Glutamatergic neuron (in vitro differentiated cells): ENCODE results near the gene ANKRD55. TPM values are rescaled to one million over a fixed set of nuclear protein-coding genes. Genes with fewer than 3 reads are reported as not detected.
"Not testable (repeated sequence)": the region's sequence is repeated elsewhere in the genome, so short reads cannot be mapped to it uniquely, and the experiment has no call there.

Source experiments
- DNase-seq: peaks from one replicate; pipeline ENCODE4 v3.0.0; 2022
- H3K27ac Mint-ChIP-seq: one replicate; pipeline ENCODE4 v1.8.0; 2020; ENCODE audit warnings: mild to moderate bottlenecking, mixed read lengths, inconsistent platforms; ENCODE audit not compliant: unreplicated experiment
- H3K27me3 Mint-ChIP-seq: one replicate; pipeline ENCODE4 v1.8.0; 2020; ENCODE audit warnings: mild to moderate bottlenecking, moderate library complexity, mixed read lengths, inconsistent platforms; ENCODE audit not compliant: unreplicated experiment
- H3K36me3 Mint-ChIP-seq: one replicate; pipeline ENCODE4 v1.8.0; 2020; ENCODE audit warnings: mild to moderate bottlenecking, mixed read lengths, inconsistent platforms; ENCODE audit not compliant: unreplicated experiment
- H3K4me1 Mint-ChIP-seq: one replicate; pipeline ENCODE4 v1.8.0; 2020; ENCODE audit warnings: mild to moderate bottlenecking, low read depth, mixed read lengths, inconsistent platforms; ENCODE audit not compliant: unreplicated experiment
- H3K4me3 Mint-ChIP-seq: one replicate; pipeline ENCODE4 v1.8.0; 2020; ENCODE audit warnings: mild to moderate bottlenecking, mixed read lengths, inconsistent platforms; ENCODE audit not compliant: unreplicated experiment
- H3K9me3 Mint-ChIP-seq: one replicate; pipeline ENCODE4 v1.8.0; 2020; ENCODE audit warnings: mild to moderate bottlenecking, moderate library complexity, mixed read lengths, inconsistent platforms; ENCODE audit not compliant: unreplicated experiment
- total RNA-seq: library from RNA; stranded (reverse); fragmentation: NEBNext Ultra II Directional; extraction: Animal tissue kit (Norgen Biotek cat#: 25700); gene quantifications from one replicate; pipeline ENCODE4 v1.2.1, GENCODE V29; 2021; ENCODE audit not compliant: unreplicated experiment
- TF ChIP-seq, protein P1 (sequence below): fragments of 200-600 bp; sonication (generic); IDR thresholded peaks from one replicate; pipeline ENCODE4 v1.5.0; 2021; ENCODE audit not compliant: partially characterized antibody, unreplicated experiment

ANKRD55 gene
- total RNA-seq, 1 donor from 2014 or later, result not detected

DNA sequence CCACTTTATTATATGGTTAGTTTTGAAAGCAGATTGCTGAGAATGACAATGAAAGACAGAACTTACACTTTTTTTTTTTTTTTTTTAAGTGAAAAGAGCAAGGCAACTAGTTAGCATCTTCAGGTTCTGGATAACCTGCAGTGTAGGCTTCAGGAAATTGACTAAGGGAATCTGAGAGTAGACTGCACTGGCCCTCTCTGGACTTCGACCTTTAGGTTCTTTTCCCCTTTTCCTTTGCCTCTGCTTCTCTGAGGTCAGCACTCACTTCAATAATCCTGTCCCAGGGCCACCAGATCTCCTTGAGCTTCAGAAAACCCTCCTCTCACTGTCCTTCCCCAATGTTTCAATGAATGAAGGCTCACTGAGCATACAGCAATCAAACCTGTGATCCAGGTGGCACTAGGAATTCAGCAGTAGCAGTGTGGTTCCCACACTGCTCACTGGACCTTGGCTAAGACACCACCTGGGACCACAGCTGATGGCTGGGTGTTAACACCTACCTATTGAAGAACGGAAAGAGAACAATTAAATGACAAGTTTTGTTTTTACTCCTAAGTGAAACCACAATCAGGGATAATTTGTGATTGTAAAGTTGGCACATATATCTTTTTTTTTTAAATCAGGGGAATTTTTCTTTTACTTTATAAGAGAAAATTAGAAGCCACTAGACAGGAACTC lies 152.6 kb downstream of the ANKRD55 start:
- Mint-ChIP-seq H3K4me3 (no peak overlapping the region), H3K4me1 (peaks cover 3% of the 10 kb centered on the region), H3K9me3 (peaks cover 2% of the 10 kb centered on the region), H3K36me3 (no peaks in the 10 kb centered on the region), H3K27ac (no peak overlapping the region), H3K27me3 (peaks cover 2% of the 10 kb centered on the region)
- TF ChIP-seq, protein P1, sequence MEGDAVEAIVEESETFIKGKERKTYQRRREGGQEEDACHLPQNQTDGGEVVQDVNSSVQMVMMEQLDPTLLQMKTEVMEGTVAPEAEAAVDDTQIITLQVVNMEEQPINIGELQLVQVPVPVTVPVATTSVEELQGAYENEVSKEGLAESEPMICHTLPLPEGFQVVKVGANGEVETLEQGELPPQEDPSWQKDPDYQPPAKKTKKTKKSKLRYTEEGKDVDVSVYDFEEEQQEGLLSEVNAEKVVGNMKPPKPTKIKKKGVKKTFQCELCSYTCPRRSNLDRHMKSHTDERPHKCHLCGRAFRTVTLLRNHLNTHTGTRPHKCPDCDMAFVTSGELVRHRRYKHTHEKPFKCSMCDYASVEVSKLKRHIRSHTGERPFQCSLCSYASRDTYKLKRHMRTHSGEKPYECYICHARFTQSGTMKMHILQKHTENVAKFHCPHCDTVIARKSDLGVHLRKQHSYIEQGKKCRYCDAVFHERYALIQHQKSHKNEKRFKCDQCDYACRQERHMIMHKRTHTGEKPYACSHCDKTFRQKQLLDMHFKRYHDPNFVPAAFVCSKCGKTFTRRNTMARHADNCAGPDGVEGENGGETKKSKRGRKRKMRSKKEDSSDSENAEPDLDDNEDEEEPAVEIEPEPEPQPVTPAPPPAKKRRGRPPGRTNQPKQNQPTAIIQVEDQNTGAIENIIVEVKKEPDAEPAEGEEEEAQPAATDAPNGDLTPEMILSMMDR, result no peak
- DNase-seq, result no peak

- H3K4me1 Mint-ChIP-seq, H3K36me3 Mint-ChIP-seq, DNase-seq, H3K27me3 Mint-ChIP-seq, H3K4me3 Mint-ChIP-seq, H3K27ac Mint-ChIP-seq, H3K9me3 Mint-ChIP-seq: not testable (repeated sequence)
Observed at GRCh38 chr5:56079157-56079500, 154.0 kb downstream of the ANKRD55 start.

DNA sequence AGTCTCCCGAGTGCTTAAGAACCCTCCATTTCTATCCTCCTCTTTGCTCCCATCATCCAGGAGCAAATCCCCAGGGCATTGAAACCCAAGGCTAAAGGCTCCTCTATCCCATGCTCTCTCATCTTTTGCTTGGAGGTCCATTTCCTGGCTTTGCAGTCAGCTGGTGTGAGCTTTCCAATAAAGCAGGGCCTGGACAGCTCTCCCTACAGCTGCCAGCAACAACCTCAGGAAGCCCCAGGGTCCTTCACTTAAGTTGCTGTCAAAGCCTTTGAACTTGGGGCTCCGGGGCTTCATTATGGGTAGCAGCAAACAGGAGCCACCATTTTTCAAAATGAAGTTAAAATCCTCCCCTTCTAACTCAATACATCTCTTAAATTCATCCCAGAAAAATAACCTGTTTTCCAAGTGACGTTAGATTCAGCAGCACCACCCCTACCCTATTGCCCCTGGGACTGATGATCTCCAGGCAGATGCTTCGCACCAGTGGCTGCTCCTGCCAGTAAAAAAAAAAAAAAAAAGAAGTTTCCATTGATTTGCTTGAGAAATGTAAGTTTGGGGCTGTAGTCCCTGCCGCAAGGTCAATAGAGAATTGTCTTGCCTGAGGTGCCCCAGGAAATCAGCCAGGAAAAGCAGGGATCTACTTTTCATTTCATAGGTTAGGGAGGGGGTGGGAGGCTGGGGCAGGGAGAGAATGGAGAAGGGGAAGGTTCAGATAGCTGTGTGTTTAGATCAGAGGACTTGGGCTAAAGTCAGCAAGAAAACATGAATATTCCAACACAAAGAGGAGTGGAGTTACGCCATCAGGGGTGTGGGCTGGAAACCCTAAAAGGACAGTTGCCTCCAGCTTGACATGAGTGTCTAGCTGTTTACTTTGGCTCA lies 154.6 kb downstream of the ANKRD55 start:
- Mint-ChIP-seq H3K36me3 (no peaks in the 10 kb centered on the region), H3K4me3 (no peak overlapping the region), H3K27me3 (peaks cover 2% of the 10 kb centered on the region), H3K9me3 (peaks cover 1% of the 10 kb centered on the region), H3K4me1 (peaks cover 3% of the 10 kb centered on the region), H3K27ac (no peak overlapping the region)
- TF ChIP-seq, protein P1, result no peak
- DNase-seq, result no peak

- Mint-ChIP-seq H3K27ac (no peak overlapping the region), H3K27me3 (peaks cover 2% of the 10 kb centered on the region), H3K4me3 (no peak overlapping the region), H3K4me1 (peaks cover 3% of the 10 kb centered on the region), H3K9me3 (no peaks in the 10 kb centered on the region), H3K36me3 (no peaks in the 10 kb centered on the region)
- TF ChIP-seq, protein P1, result no peak
- no peak for DNase-seq
Observed at GRCh38 chr5:56077796-56078233, 155.3 kb downstream of the ANKRD55 start.

DNA sequence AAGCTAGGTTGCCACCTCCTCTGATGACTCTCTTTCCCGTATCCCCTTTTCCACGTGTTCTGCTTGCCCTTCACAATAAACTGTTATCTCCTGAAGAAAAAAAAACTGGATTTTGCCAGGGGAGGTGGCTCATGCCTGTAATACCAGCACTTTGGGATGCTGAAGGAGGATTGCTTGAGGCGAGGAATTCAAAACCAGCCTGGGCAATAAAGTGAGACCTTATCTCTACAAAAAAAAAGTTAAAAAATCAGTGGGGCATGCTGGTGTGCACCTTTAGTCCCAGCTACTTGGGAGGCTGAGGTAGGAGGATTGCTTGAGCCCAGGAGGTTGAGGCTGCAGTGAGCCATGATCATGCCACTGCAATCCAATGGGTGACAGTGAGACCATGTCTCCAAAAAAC lies 156.6 kb downstream of the ANKRD55 start:
- TF ChIP-seq, protein P1, result no peak
- no peak overlapping the region for H3K27ac Mint-ChIP-seq
- H3K9me3 Mint-ChIP-seq, result no peaks in the 10 kb centered on the region
- H3K27me3 Mint-ChIP-seq, result peaks cover 2% of the 10 kb centered on the region
- H3K36me3 Mint-ChIP-seq, result no peaks in the 10 kb centered on the region
- H3K4me1 Mint-ChIP-seq, result peaks cover 3% of the 10 kb centered on the region
- no peak overlapping the region for H3K4me3 Mint-ChIP-seq
- DNase-seq, result no peak
